ENCODE results near the gene RNASE8.

GRCh38 chr14:21039585-21040369 is 17.8 kb upstream of the RNASE8 start:
- TF ChIP-seq CTCF (conservative IDR thresholded peaks at IDR 0.05; ENCODE audit: low read length), result peak; percentile 76
- no peak for TF ChIP-seq EZH2phosphoT487 (IDR thresholded peaks at IDR 0.05; ENCODE audit: borderline replicate concordance, low read depth, low read length)

Data from OCI-LY7 (cell line).